Lung microvascular endothelial cell (primary cell): Measurements from ENCODE around the gene STAG1. TPM values are rescaled to one million over a fixed set of nuclear protein-coding genes. Genes with fewer than 3 reads are reported as not detected.
"Not testable (repeated sequence)": the region's sequence is repeated elsewhere in the genome, so short reads cannot be mapped to it uniquely, and the experiment has no call there.

Experiments used
- DNase-seq, 2 donors: peaks; one replicate each; pipeline versions ENCODE4 v3.0.0 to v3.0.0-alpha.2; 2010; ENCODE audit warnings: low read depth in 2 of 2
- total RNA-seq: library from RNA; depleted of rRNA; stranded (reverse); fragments of >200 nt; gene quantifications from 2 replicates; pipeline ENCODE4 v1.2.1, GENCODE V29; 2014

STAG1 gene
- total RNA-seq, 1 donor from 2014 or later: 25.4 TPM

- no peak for DNase-seq
Observed at GRCh38 chr3:136414476-136414875, 337.7 kb downstream of the STAG1 start.

- no peak for DNase-seq
Observed at GRCh38 chr3:136412307-136412706, 339.9 kb downstream of the STAG1 start.

GRCh38 chr3:136409549-136409948 lies 342.6 kb downstream of the STAG1 start:
- DNase-seq: no peak

DNA sequence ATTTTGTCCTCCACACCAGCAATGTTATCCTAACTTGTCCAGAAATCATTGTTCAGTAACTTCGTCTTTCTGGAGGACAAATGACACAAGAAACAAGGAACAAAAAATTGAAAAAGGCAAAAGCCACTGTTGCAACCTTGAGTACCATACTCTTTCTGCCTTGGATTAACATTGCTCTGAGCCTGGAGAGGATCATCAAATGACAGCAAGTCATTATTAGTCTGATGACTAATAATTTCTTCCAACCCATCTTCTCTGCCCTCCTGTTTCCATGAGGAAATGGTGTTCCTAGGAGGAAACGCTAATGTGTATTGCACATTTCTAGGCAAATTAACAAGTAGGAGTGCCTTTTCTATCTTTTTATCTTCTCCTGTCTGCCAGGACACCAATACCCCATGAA lies 348.1 kb downstream of the STAG1 start:
- DNase-seq: peak in 1 of 2 donors; percentile 8

DNA sequence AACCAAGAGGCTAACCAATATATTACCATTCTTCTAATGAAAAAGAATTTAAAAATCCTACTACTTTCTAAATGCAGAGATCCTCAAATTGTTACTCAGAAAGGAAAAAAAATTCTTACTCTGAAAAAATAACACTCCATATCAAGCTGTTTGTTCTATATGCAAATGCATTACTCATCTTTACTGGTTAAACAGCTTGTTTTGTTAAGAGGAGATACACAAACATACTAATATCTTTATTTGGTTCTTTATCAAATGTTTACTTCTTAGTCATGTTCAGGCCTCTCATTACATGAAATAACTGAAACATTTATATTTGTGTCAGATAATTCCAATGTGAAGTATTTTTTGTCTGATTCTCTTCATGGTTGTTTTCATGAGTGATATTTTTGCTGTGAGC lies 355.3 kb downstream of the STAG1 start:
- DNase-seq: no peak

GRCh38 chr3:136390574-136390973 lies 361.6 kb downstream of the STAG1 start:
- peak in 1 of 2 donors; percentile 7 for DNase-seq

DNA sequence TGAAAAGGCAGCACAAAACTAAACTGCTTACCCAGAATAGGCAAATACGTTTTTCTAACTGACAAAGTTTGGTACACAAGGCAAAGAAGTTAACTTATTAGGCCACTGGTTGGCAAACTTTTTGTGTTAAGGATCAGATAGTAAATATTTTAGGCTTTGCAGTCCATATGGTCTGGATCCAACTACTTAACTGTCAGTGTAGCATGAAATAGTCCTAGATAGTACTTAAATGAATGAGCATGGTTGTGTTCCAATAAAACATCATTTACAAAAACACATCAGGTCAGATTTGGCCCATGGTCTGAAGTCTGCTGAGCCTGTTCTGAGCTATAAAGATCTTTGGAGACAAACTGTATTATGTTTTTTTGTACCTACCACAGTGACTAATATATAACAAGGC lies 365.1 kb downstream of the STAG1 start:
- DNase-seq: no peak

DNA sequence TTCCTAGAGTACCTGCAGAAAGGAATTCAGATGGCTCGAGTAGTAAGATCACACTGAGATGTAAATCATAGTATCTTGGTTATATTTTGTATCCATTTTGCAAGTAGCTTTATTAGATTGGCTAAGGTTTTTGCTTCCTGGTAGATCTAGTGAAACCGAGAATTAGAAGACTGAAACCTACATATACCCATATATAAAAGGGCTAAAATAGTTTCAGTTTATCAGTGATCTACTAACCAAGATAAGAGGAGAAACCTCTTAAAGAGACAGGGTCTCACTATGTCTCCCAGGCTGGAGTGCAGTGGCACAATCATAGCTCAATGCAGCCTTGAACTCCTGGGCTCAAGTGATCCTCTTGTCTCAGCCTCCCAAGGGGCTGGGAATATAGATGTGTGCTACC lies 366.7 kb downstream of the STAG1 start:
- no peak for DNase-seq

- DNase-seq: no peak
Observed at GRCh38 chr3:136381051-136381450, 371.1 kb downstream of the STAG1 start.

DNA sequence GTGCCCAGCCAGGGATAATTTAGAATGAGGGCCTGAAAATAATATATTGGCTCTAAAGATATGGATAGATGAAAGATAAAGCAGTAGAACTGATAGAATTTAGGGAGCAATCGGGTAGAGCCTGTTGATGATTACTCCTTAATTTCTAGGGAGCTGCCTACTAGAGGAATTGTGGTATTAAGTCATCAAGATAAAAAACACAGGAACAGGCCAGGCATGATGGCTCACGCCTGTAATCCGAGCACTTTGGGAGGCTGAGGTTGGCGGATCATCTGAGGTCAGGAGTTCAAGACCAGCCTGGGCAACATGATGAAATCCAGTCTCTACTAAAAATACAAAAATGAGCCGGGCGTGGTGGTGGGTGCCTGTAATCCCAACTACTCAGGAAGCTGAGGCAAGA lies 371.6 kb downstream of the STAG1 start:
- DNase-seq: no peak

GRCh38 chr3:136378011-136378410 lies 374.2 kb downstream of the STAG1 start:
- DNase-seq: no peak

DNA sequence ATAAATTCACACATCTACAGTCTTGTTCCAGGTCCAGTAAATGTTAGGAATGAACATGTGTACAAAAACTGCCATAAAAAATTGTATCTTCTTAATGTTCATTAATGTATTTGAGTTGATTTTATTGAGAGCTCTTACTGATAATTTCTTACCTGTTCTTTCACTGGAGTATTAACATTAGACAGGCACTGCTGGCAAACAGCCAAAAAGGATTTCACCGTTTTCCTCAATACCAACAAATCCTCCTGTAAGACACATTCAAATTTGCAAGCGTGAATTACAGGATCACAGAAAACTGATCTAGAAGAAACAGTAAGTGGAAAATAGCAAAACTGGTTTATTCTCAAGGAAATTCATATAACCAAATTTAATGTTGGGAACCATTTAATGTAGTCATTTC lies 374.7 kb downstream of the STAG1 start:
- DNase-seq: no peak

- not testable (repeated sequence) for DNase-seq
Observed at GRCh38 chr3:136375800-136376199, 376.4 kb downstream of the STAG1 start.

DNA sequence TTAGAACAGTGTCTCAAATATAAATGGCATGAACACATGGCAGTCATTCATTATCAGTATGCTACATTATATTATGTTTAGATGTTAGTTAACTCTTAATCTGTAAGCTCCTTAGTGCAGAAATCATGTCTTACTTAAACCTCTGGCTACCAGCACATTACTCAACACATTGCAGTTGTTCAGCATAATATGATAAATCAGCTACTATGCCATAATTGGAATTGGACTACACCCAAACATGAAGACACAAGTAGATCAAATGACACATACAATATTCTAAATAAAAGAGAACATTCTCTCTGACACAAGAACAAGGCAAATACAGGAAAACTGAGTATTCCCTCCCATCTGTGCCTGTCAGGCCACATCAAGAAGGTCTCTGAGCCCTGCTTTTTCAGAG lies 385.9 kb downstream of the STAG1 start:
- DNase-seq: no peak

GRCh38 chr3:136353461-136353860 lies 398.7 kb downstream of the STAG1 start:
- DNase-seq: no peak

DNA sequence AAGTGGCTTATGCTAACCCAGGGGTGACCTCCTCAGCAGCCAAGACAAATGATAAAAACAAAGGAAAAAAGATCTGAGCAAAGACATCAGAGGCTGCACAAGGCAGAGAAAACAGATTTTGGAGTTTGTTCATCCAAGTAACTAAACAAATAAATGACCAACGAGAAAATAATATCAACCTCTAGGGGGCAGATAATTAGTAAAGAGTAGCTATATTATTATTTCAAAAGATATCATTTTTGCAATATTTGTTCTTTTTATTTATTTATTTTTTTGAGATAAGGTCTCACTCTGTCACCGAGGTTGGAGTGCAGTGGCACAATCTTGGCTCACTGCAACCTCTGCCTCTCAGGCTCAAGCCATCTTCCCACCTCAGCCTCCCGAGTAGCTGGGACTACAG lies 400.3 kb downstream of the STAG1 start:
- no peak for DNase-seq

- no peak for DNase-seq
Observed at GRCh38 chr3:136351351-136351750, 400.8 kb downstream of the STAG1 start.

GRCh38 chr3:136350557-136350956 lies 401.6 kb downstream of the STAG1 start:
- no peak for DNase-seq

GRCh38 chr3:136350132-136350531 lies 402.0 kb downstream of the STAG1 start:
- DNase-seq: peak in 1 of 2 donors; percentile 38

- no peak for DNase-seq
Observed at GRCh38 chr3:136346486-136346885, 405.7 kb downstream of the STAG1 start.

DNA sequence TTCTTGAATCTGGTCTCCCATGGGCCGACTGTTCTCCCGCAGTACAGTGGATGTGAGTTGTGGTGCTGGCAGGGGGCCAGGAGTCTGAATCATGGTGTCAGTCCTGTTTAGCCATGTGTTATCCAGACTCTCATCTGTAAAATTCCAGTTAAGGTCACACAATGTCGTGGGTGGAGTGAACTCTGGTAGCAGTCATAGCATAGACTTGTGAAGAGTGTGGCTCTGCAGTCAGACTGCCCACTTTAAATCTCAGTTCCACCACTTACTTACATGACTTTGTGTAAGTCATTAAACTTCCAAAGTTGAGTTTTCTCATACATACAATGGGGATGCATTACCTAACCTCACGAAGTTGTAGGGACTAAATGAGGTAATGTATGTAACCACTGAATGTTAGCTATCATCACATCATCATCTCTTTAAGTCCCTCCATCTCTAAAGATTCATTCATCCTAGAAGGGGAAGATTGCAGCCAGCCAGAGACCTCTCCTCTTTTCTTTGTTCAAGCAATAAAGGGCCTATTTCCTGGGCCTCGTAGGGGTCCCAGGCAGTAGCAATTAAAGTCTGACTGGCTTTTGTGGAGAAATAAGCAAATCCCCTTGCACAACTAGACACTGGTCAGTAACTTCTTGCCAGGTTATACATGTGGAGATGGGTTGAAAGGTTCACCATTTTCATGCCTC lies 408.2 kb downstream of the STAG1 start:
- peak; percentile 85 to 94 for DNase-seq

DNA sequence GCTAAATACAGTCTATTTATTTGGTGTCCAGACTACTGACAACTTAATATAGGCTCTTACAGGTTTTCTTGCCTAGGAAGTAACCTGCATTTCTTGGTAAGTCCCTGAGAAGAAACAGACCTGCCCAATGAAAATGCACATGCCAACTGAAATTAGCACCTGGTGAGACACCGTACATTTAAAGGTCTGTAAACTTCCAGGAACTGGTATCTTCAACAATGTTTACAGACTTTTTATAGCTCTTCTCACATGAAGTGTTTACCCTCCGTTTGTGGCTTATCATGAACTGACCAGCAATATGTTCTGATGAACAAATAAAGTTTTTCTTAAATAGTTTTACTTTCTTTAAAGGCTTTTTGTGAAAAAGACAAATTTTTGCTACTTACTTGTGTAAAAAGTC lies 408.7 kb downstream of the STAG1 start:
- DNase-seq: no peak

DNA sequence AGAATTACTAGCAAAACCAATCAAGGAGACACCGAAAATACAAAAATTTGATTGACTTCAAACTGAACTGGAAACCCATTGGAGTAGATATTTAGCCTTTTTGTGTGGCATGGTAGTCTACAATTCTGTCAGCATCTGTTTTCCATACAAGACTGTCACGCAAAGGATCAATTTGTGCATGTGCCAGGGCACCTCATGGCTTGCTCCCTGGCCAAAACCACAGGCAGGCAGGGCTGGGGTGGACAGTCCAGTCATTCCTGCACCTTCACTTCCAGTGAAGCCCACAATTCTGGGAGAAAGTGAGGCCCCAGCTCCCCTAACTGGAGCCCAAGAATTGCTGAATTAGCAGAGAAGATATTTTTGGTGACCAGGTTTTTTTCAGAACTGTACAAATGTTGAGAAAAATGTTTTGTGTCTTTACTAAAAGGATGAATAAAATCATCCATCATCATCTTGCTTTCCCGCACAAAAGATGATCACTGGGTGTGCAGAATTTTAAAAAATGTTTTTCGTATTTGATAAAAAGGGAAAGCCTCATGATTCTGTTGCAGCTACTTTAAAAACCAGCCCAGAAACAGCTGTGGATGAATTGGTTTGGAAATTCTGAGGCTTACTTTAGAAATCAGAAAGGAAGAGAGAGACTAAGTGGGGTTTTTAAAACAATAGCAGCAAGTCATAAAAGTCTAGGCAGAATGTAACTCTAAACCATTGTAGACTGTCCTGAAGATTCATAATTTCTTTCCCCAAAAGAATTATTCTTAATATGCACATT lies 415.7 kb downstream of the STAG1 start:
- no peak for DNase-seq
